IPS-NIHi7 (cell line): Measurements from ENCODE around the gene DNAH5.

Experiments used
- DNase-seq: peaks from one replicate; pipeline ENCODE4 v3.0.0; 2012; ENCODE audit warnings: mixed read lengths; ENCODE audit errors: extremely low spot score

DNAH5 gene

GRCh38 chr5:13731121-13731628 lies 213.3 kb downstream of the DNAH5 start:
- no peak for DNase-seq

- no peak for DNase-seq
Observed at GRCh38 chr5:13708906-13709305, 235.6 kb downstream of the DNAH5 start.

- no peak for DNase-seq
Observed at GRCh38 chr5:13708432-13708831, 236.1 kb downstream of the DNAH5 start.

- no peak for DNase-seq
Observed at GRCh38 chr5:13704396-13704795, 240.1 kb downstream of the DNAH5 start.

- no peak for DNase-seq
Observed at GRCh38 chr5:13700626-13701025, 243.9 kb downstream of the DNAH5 start.

- DNase-seq: no peak
Observed at GRCh38 chr5:13698885-13699284, 245.6 kb downstream of the DNAH5 start.

- DNase-seq: no peak
Observed at GRCh38 chr5:13695076-13695712, 249.3 kb downstream of the DNAH5 start.

- DNase-seq: no peak
Observed at GRCh38 chr5:13692172-13692571, 252.3 kb downstream of the DNAH5 start.

GRCh38 chr5:13676531-13676930 lies 268.0 kb downstream of the DNAH5 start:
- DNase-seq: no peak

GRCh38 chr5:13674391-13674790 lies 270.1 kb downstream of the DNAH5 start:
- DNase-seq: no peak

- DNase-seq: no peak
Observed at GRCh38 chr5:13673511-13673910, 271.0 kb downstream of the DNAH5 start.

GRCh38 chr5:13664377-13664776 lies 280.1 kb downstream of the DNAH5 start:
- DNase-seq: no peak

GRCh38 chr5:13662626-13663025 lies 281.9 kb downstream of the DNAH5 start:
- DNase-seq: no peak

GRCh38 chr5:13661272-13661671 lies 283.2 kb downstream of the DNAH5 start:
- DNase-seq: no peak

- peak; percentile 26 for DNase-seq
Observed at GRCh38 chr5:13660072-13660471, 284.4 kb downstream of the DNAH5 start.

- DNase-seq: no peak
Observed at GRCh38 chr5:13659391-13659790, 285.1 kb downstream of the DNAH5 start.

- DNase-seq: no peak
Observed at GRCh38 chr5:13658761-13659160, 285.7 kb downstream of the DNAH5 start.

- no peak for DNase-seq
Observed at GRCh38 chr5:13658152-13658551, 286.3 kb downstream of the DNAH5 start.

GRCh38 chr5:13653709-13654108 lies 290.8 kb downstream of the DNAH5 start:
- no peak for DNase-seq

GRCh38 chr5:13649656-13650055 lies 294.8 kb downstream of the DNAH5 start:
- no peak for DNase-seq

GRCh38 chr5:13648822-13649221 lies 295.7 kb downstream of the DNAH5 start:
- DNase-seq: no peak

GRCh38 chr5:13643734-13644133 lies 300.8 kb downstream of the DNAH5 start:
- no peak for DNase-seq

GRCh38 chr5:13643196-13643595 lies 301.3 kb downstream of the DNAH5 start:
- DNase-seq: no peak
